Panc1 (cell line): ENCODE data around the gene TACC2. TPM values are rescaled to one million over a fixed set of nuclear protein-coding genes. Genes with fewer than 3 reads are reported as not detected.

ENCODE experiments used
- ATAC-seq: fragments of 200-7000 bp; cut with Tn5 transposase; 2 replicates; pipeline ENCODE4 v1.9.1; 2020; ENCODE audit warnings: mild to moderate bottlenecking, moderate library complexity
- BruUV-seq: library from RNA; stranded (reverse); fragments of 400-500 nt; replicated peaks from 2 replicates; lab custom pipeline; 2021; lab: Mats Ljungman, UMichigan
- CTCF ChIA-PET: fragments of 300-600 bp; sonication (Branson Sonifier 250); formaldehyde crosslinking; loops from one replicate; lab custom pipeline; 2022; ENCODE audit warnings: antibody characterized with exemption; lab: Charles Lee
- POLR2A ChIA-PET: fragments of 300-600 bp; sonication (Branson Sonifier 250); formaldehyde crosslinking; loops from one replicate; lab custom pipeline; 2022; ENCODE audit warnings: antibody characterized with exemption; lab: Charles Lee
- DNase-seq: peaks from one replicate; pipeline ENCODE4 v3.0.0-alpha.2; 2010; ENCODE audit warnings: low read depth, low spot score
- H3K27ac ChIP-seq: 2 replicates; pipeline ENCODE4 v1.5.1; 2011; ENCODE audit warnings: mild to moderate bottlenecking, low read length, inconsistent platforms
- H3K27me3 ChIP-seq: fragments of 200-500 bp; sonication (Bioruptor generic); 2 replicates; pipeline ENCODE4 v1.6.0; 2014; ENCODE audit warnings: low read length, inconsistent platforms; ENCODE audit not compliant: control insufficient read depth, insufficient read depth
- H3K36me3 ChIP-seq: fragments of 200-500 bp; sonication (Bioruptor generic); 2 replicates; pipeline ENCODE4 v1.5.1; 2014; ENCODE audit warnings: inconsistent platforms, mild to moderate bottlenecking, low read length, moderate library complexity; ENCODE audit not compliant: control insufficient read depth, insufficient read depth
- H3K4me1 ChIP-seq: 2 replicates; pipeline ENCODE4 v1.5.1; 2011; ENCODE audit warnings: inconsistent platforms, mild to moderate bottlenecking, low read length, moderate library complexity; ENCODE audit not compliant: control insufficient read depth, insufficient read depth
- H3K4me3 ChIP-seq, 2 experiments: 2 replicates each; pipeline ENCODE4 v1.5.1; 2011 to 2012; ENCODE audit warnings: low read depth in 2 of 2, low read length in 2 of 2, mild to moderate bottlenecking in 2 of 2, inconsistent platforms in 1 of 2, moderate library complexity in 1 of 2
- H3K9me3 ChIP-seq: fragments of 200-500 bp; sonication (Bioruptor generic); 2 replicates; pipeline ENCODE4 v1.5.1; 2014; ENCODE audit warnings: low read depth, mild to moderate bottlenecking, inconsistent platforms, low read length, moderate library complexity; ENCODE audit not compliant: control insufficient read depth, insufficient read depth
- POLR2AphosphoS5 ChIP-seq: IDR thresholded peaks from 2 replicates; pipeline ENCODE4 v1.6.1; 2012; ENCODE audit warnings: mild to moderate bottlenecking, low read depth, low read length, moderate library complexity
- REST ChIP-seq, 2 experiments: IDR thresholded peaks; 2 replicates each; pipeline ENCODE4 v1.6.1; 2011 to 2012; ENCODE audit warnings: low read depth in 2 of 2, control low read depth in 1 of 2, low read length in 1 of 2, mild to moderate bottlenecking in 1 of 2, moderate library complexity in 1 of 2; ENCODE audit not compliant: insufficient read depth in 1 of 2
- SIN3A ChIP-seq: IDR thresholded peaks from 2 replicates; pipeline ENCODE4 v1.6.1; 2012; ENCODE audit warnings: low read depth, mild to moderate bottlenecking, low read length, moderate library complexity, borderline replicate concordance; ENCODE audit not compliant: insufficient read depth
- TCF7L2 ChIP-seq: IDR thresholded peaks from 2 replicates; pipeline ENCODE4 v1.6.1; 2011; ENCODE audit warnings: mild to moderate bottlenecking, low read depth, low read length, inconsistent platforms
- in situ Hi-C: cut with HindIII; loops from 2 replicates; pipeline ENCODE4 v1.10.0; 2016; ENCODE audit warnings: low sequenced_read_pairs, low pct_unique_long_range_greater_than_20kb
- intact Hi-C: fragments of 100-400 bp; cut with micrococcal nuclease; formaldehyde crosslinking; loops from one replicate; pipeline ENCODE4 v1.10.0; 2022; ENCODE audit not compliant: unreplicated experiment
- total RNA-seq: library from RNA; stranded (reverse); gene quantifications from one replicate; pipeline ENCODE4 v1.2.1, GENCODE V29; 2021; ENCODE audit not compliant: unreplicated experiment
- TF ChIP-seq, protein P1 (sequence below): fragments of 450-650 bp; IDR thresholded peaks from 2 replicates; pipeline ENCODE4 v1.5.1; 2017; ENCODE audit warnings: mild to moderate bottlenecking

Gene TACC2
- total RNA-seq, 1 experiment from 2014 or later: 133 TPM

GRCh38 chr10:122047560-122047959 lies 58.6 kb downstream of the TACC2 start:
- BruUV-seq: no TSS peak
- CTCF ChIA-PET: no interaction called here

GRCh38 chr10:122049076-122049475 lies 60.1 kb downstream of the TACC2 start:
- no TSS peak for BruUV-seq
- intact Hi-C loops (loop anchor here (1.0 kb wide), 1 partner anchor 46 kb away; no protein-coding TSS in a partner anchor), in situ Hi-C loops (no loop called here)
- peak overlapping the region; percentile 30 for H3K27ac ChIP-seq
- ATAC-seq: peak; percentile 33; the same call in 1 of the 2 replicates
- no peak for DNase-seq
- ChIA-PET POLR2A (interaction anchor here (0.5 kb wide), 1 partner anchor 18 kb away, joined by 9 read pairs; no protein-coding TSS in a partner anchor), CTCF (interaction anchor here (0.5 kb wide), 1 partner anchor 240 kb away, joined by 3 read pairs; no protein-coding TSS in a partner anchor)
- TF ChIP-seq, protein P1, sequence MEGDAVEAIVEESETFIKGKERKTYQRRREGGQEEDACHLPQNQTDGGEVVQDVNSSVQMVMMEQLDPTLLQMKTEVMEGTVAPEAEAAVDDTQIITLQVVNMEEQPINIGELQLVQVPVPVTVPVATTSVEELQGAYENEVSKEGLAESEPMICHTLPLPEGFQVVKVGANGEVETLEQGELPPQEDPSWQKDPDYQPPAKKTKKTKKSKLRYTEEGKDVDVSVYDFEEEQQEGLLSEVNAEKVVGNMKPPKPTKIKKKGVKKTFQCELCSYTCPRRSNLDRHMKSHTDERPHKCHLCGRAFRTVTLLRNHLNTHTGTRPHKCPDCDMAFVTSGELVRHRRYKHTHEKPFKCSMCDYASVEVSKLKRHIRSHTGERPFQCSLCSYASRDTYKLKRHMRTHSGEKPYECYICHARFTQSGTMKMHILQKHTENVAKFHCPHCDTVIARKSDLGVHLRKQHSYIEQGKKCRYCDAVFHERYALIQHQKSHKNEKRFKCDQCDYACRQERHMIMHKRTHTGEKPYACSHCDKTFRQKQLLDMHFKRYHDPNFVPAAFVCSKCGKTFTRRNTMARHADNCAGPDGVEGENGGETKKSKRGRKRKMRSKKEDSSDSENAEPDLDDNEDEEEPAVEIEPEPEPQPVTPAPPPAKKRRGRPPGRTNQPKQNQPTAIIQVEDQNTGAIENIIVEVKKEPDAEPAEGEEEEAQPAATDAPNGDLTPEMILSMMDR: no peak
- no peak for TF ChIP-seq TCF7L2
- no peak for TF ChIP-seq SIN3A
- no peak for TF ChIP-seq POLR2AphosphoS5
- no peak for TF ChIP-seq REST (IDR thresholded peaks at IDR 0.05; ENCODE audit: insufficient read depth in 1 of 2, low read depth in 2 of 2, low read length in 1 of 2)
- no peak overlapping the region for H3K4me3 ChIP-seq
- no peaks in the 10 kb centered on the region for H3K27me3 ChIP-seq
- H3K9me3 ChIP-seq: no peaks in the 10 kb centered on the region
- H3K4me1 ChIP-seq: peaks cover 18% of the 10 kb centered on the region
- no peaks in the 10 kb centered on the region for H3K36me3 ChIP-seq

More at GRCh38 chr10:122047560-122047959, 58.6 kb downstream of the TACC2 start:
- Histone ChIP-seq H3K4me3 (no peak overlapping the region), H3K9me3 (no peaks in the 10 kb centered on the region), H3K27me3 (no peaks in the 10 kb centered on the region), H3K27ac (0 out of 2 replicates have a peak overlapping the region, but pooled peaks have one; percentile 12), H3K4me1 (peaks cover 23% of the 10 kb centered on the region), H3K36me3 (no peaks in the 10 kb centered on the region)
- POLR2A ChIA-PET: no interaction called here
- in situ Hi-C loops: no loop called here
- TF ChIP-seq REST (IDR thresholded peaks at IDR 0.05; ENCODE audit: insufficient read depth in 1 of 2, low read depth in 2 of 2, low read length in 1 of 2): no peak
- intact Hi-C loops: no loop called here
- DNase-seq: no peak
- no peak for ATAC-seq
